ENCODE data around the gene TRIM69.

DNA sequence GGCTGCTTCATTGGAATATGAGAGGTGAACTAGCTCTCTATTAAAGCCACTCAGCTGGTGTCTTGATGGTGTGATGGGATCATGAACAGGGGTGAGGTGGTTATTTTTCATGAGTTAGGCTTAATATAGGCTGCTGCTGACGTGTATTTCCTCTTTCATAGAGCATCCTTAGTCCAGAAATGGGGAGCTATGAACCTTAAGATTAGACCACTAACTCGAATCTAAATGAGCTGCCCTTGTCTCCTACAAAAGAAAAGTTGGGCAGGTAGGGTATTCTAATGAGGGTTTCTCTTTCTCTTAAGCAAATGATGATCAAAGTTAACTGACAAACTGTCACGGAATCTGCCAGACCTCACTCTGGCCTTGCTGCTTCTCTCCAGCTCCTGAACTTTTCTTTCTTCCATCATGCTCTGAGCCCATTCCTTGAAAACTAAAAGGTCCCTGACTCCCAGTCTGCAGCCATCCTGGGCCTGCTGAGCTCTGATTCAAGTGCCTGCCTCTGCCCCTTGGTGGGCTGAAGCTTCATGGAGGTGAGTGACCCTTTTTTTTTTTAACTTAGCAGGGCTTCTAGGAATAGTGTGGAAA lies at the start of gene TRIM69:
- TF ChIP-seq, protein P1, sequence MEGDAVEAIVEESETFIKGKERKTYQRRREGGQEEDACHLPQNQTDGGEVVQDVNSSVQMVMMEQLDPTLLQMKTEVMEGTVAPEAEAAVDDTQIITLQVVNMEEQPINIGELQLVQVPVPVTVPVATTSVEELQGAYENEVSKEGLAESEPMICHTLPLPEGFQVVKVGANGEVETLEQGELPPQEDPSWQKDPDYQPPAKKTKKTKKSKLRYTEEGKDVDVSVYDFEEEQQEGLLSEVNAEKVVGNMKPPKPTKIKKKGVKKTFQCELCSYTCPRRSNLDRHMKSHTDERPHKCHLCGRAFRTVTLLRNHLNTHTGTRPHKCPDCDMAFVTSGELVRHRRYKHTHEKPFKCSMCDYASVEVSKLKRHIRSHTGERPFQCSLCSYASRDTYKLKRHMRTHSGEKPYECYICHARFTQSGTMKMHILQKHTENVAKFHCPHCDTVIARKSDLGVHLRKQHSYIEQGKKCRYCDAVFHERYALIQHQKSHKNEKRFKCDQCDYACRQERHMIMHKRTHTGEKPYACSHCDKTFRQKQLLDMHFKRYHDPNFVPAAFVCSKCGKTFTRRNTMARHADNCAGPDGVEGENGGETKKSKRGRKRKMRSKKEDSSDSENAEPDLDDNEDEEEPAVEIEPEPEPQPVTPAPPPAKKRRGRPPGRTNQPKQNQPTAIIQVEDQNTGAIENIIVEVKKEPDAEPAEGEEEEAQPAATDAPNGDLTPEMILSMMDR (IDR thresholded peaks at IDR 0.05) = no peak
- TF ChIP-seq EP300 (IDR thresholded peaks at IDR 0.05) = no peak
